Vagina (tissue), 2 donors: ENCODE results near the gene NOTCH4. TPM values are rescaled to one million over a fixed set of nuclear protein-coding genes. Genes with fewer than 3 reads are reported as not detected.

ENCODE experiments used
- DNase-seq, 2 donors: peaks; one replicate each; pipeline ENCODE4 v3.0.0-alpha.2; 2017; ENCODE audit errors: extremely low spot score in 2 of 2
- H3K27ac ChIP-seq: fragments of 200-600 bp; sonication (generic); one replicate; pipeline ENCODE4 v1.5.1; 2019
- H3K27me3 ChIP-seq: fragments of 200-600 bp; sonication (generic); one replicate; pipeline ENCODE4 v1.5.1; 2019
- H3K36me3 ChIP-seq, 2 donors: fragments of 200-600 bp; sonication (generic); one replicate each; pipeline ENCODE4 v1.5.1; 2017 to 2019
- H3K4me1 ChIP-seq: fragments of 200-600 bp; sonication (generic); one replicate; pipeline ENCODE4 v1.5.1; 2019
- H3K4me3 ChIP-seq, 2 donors: fragments of 200-600 bp; sonication (generic); 1 replicate in 1 of 2; 2 replicates in 1 of 2; pipeline ENCODE4 v1.5.1; 2016 to 2019
- H3K9me3 ChIP-seq: fragments of 200-600 bp; sonication (generic); one replicate; pipeline ENCODE4 v1.5.1; 2019
- CTCF ChIP-seq, 3 experiments: fragments of 450-650 bp in 2 of 3; fragments of 200-600 bp in 1 of 3; sonication (generic) in 1 of 3; IDR thresholded peaks; one replicate each; pipeline ENCODE4 v1.5.1; 2017 to 2019; ENCODE audit warnings: antibody characterized with exemption in 3 of 3, mild to moderate bottlenecking in 2 of 3, moderate library complexity in 2 of 3
- POLR2A ChIP-seq, 2 donors: fragments of 450-650 bp; IDR thresholded peaks; one replicate each; pipeline ENCODE4 v1.6.1; 2017; ENCODE audit warnings: antibody characterized with exemption in 2 of 2, mild to moderate bottlenecking in 2 of 2, moderate library complexity in 2 of 2
- POLR2AphosphoS5 ChIP-seq, 2 donors: sonication (generic); formaldehyde crosslinking; IDR thresholded peaks; one replicate each; pipeline ENCODE4 v1.9.0; 2017; ENCODE audit warnings: antibody characterized with exemption in 2 of 2, mild to moderate bottlenecking in 2 of 2, low read depth in 1 of 2; ENCODE audit not compliant: insufficient read depth in 1 of 2
- intact Hi-C: fragments of 100-400 bp; cut with DNase I; formaldehyde crosslinking; loops from one replicate; pipeline ENCODE4 v1.15.1; 2023
- total RNA-seq: library from RNA; depleted of rRNA; stranded (reverse); fragments of >200 nt; gene quantifications from one replicate; pipeline ENCODE4 v1.2.3, GENCODE V29; 2016

Gene NOTCH4
- total RNA-seq, 1 donor from 2014 or later: 18.2 TPM

- H3K27me3 ChIP-seq: no peaks in the 10 kb centered on the region
- no peaks in the 10 kb centered on the region for H3K36me3 ChIP-seq
- intact Hi-C loops: loop anchor here (5.0 kb wide), 1 partner anchor 82 kb away; no protein-coding TSS in a partner anchor
- H3K4me1 ChIP-seq: peaks cover 21% of the 10 kb centered on the region
- H3K27ac ChIP-seq: no peak overlapping the region
- no peak for DNase-seq
- no peaks in the 10 kb centered on the region for H3K9me3 ChIP-seq
- TF ChIP-seq POLR2AphosphoS5 (IDR thresholded peaks at IDR 0.05; ENCODE audit: insufficient read depth in 1 of 2, low read depth in 1 of 2) (no peak), CTCF (IDR thresholded peaks at IDR 0.05) (no peak), POLR2A (IDR thresholded peaks at IDR 0.05) (no peak)
- H3K4me3 ChIP-seq: no peak overlapping the region
Measured at GRCh38 chr6:32198866-32199265, 25.0 kb downstream of the NOTCH4 start.

GRCh38 chr6:32198345-32198696, 25.5 kb downstream of the NOTCH4 start:
- Histone ChIP-seq H3K36me3 (no peaks in the 10 kb centered on the region), H3K9me3 (no peaks in the 10 kb centered on the region), H3K4me1 (peaks cover 21% of the 10 kb centered on the region), H3K27me3 (no peaks in the 10 kb centered on the region), H3K4me3 (no peak overlapping the region), H3K27ac (no peak overlapping the region)
- DNase-seq: no peak
- TF ChIP-seq CTCF (IDR thresholded peaks at IDR 0.05): no peak
- no peak for TF ChIP-seq POLR2A (IDR thresholded peaks at IDR 0.05)
- no peak for TF ChIP-seq POLR2AphosphoS5 (IDR thresholded peaks at IDR 0.05; ENCODE audit: insufficient read depth in 1 of 2, low read depth in 1 of 2)
- intact Hi-C loops: loop anchor here (5.0 kb wide), 1 partner anchor 81 kb away; no protein-coding TSS in a partner anchor

- Histone ChIP-seq H3K36me3 (no peaks in the 10 kb centered on the region), H3K4me1 (peaks cover 29% of the 10 kb centered on the region), H3K27me3 (no peaks in the 10 kb centered on the region), H3K27ac (peak overlapping the region; percentile 99), H3K9me3 (no peaks in the 10 kb centered on the region), H3K4me3 (peak overlapping the region; percentile 72 to 87)
- TF ChIP-seq POLR2AphosphoS5 (IDR thresholded peaks at IDR 0.05; ENCODE audit: insufficient read depth in 1 of 2, low read depth in 1 of 2) (no peak), CTCF (IDR thresholded peaks at IDR 0.05) (no peak), POLR2A (IDR thresholded peaks at IDR 0.05) (no peak)
- no peak for DNase-seq
- intact Hi-C loops: loop anchor here (5.0 kb wide), 1 partner anchor 80 kb away; no protein-coding TSS in a partner anchor
Measured at GRCh38 chr6:32196682-32197616, 26.9 kb downstream of the NOTCH4 start.

- peak in 1 of 2 donors; percentile 97 for DNase-seq
- peak; percentile 81 to 98 for TF ChIP-seq POLR2A (IDR thresholded peaks at IDR 0.05)
- TF ChIP-seq CTCF (IDR thresholded peaks at IDR 0.05): no peak
- peak in 1 of 2 donors; percentile 100 for TF ChIP-seq POLR2AphosphoS5 (IDR thresholded peaks at IDR 0.05; ENCODE audit: insufficient read depth in 1 of 2, low read depth in 1 of 2)
- peaks cover 37% of the 10 kb centered on the region for H3K4me1 ChIP-seq
- no peaks in the 10 kb centered on the region for H3K27me3 ChIP-seq
- H3K27ac ChIP-seq: peak overlapping the region; percentile 99
- no peaks in the 10 kb centered on the region for H3K9me3 ChIP-seq
- H3K4me3 ChIP-seq: peak overlapping the region; percentile 72 to 87
- no peaks in the 10 kb centered on the region for H3K36me3 ChIP-seq
- intact Hi-C loops: loop anchor here (5.0 kb wide), 1 partner anchor 79 kb away; no protein-coding TSS in a partner anchor
Measured at GRCh38 chr6:32195902-32196681, 27.8 kb downstream of the NOTCH4 start.
